HEK293 (cell line): ENCODE measurements around the gene VEPH1.
A peak's percentile ranks its signal among the peaks of the same experiment; 100 is the strongest.

Experiments
- AEBP2 ChIP-seq: fragments of 450-650 bp; formaldehyde crosslinking; IDR thresholded peaks from 2 replicates; pipeline ENCODE4 v1.5.1; 2016; ENCODE audit warnings: missing biosample characterization, missing genetic modification characterization, borderline replicate concordance
- BCL6B ChIP-seq: fragments of 450-650 bp; formaldehyde crosslinking; IDR thresholded peaks from 2 replicates; pipeline ENCODE4 v1.5.1; 2017; ENCODE audit warnings: missing biosample characterization, missing genetic modification characterization
- HOXA7 ChIP-seq: sonication (generic); formaldehyde crosslinking; IDR thresholded peaks from 2 replicates; pipeline ENCODE4 v1.8.1; 2022; ENCODE audit warnings: missing genetic modification reagents, borderline replicate concordance
- MEIS1 ChIP-seq: sonication (generic); formaldehyde crosslinking; IDR thresholded peaks from 2 replicates; pipeline ENCODE4 v1.8.1; 2022; ENCODE audit warnings: missing genetic modification reagents, mild to moderate bottlenecking, borderline replicate concordance
- MZF1 ChIP-seq: fragments of 450-650 bp; formaldehyde crosslinking; IDR thresholded peaks from 2 replicates; pipeline ENCODE4 v1.5.1; 2017; ENCODE audit warnings: missing biosample characterization, missing genetic modification characterization, borderline replicate concordance
- OVOL3 ChIP-seq: fragments of 450-650 bp; formaldehyde crosslinking; IDR thresholded peaks from 2 replicates; pipeline ENCODE4 v1.5.1; 2016; ENCODE audit warnings: missing biosample characterization, missing genetic modification characterization
- REPIN1 ChIP-seq: fragments of 450-650 bp; formaldehyde crosslinking; IDR thresholded peaks from 2 replicates; pipeline ENCODE4 v1.5.1; 2017; ENCODE audit warnings: missing biosample characterization, missing genetic modification characterization, low read depth
- ZBTB17 ChIP-seq: fragments of 450-650 bp; formaldehyde crosslinking; IDR thresholded peaks from 2 replicates; pipeline ENCODE4 v1.5.1; 2016; ENCODE audit warnings: missing biosample characterization, missing genetic modification characterization
- ZBTB20 ChIP-seq: fragments of 450-650 bp; formaldehyde crosslinking; IDR thresholded peaks from 2 replicates; pipeline ENCODE4 v1.5.1; 2016; ENCODE audit warnings: missing biosample characterization, missing genetic modification characterization
- ZBTB49 ChIP-seq: fragments of 450-650 bp; formaldehyde crosslinking; IDR thresholded peaks from 2 replicates; pipeline ENCODE4 v1.5.1; 2016; ENCODE audit warnings: missing biosample characterization, missing genetic modification characterization, low read depth
- ZFHX2 ChIP-seq: fragments of 450-650 bp; formaldehyde crosslinking; conservative IDR thresholded peaks from 2 replicates; pipeline ENCODE4 v1.5.1; 2016; ENCODE audit warnings: missing biosample characterization, missing genetic modification characterization
- ZNF10 ChIP-seq: fragments of 450-650 bp; formaldehyde crosslinking; IDR thresholded peaks from 2 replicates; pipeline ENCODE4 v1.5.1; 2017; ENCODE audit warnings: missing biosample characterization, missing genetic modification characterization
- ZNF112 ChIP-seq: fragments of 450-650 bp; formaldehyde crosslinking; IDR thresholded peaks from 2 replicates; pipeline ENCODE4 v1.5.0; 2017; ENCODE audit warnings: missing biosample characterization, missing genetic modification characterization
- ZNF133 ChIP-seq: fragments of 450-650 bp; formaldehyde crosslinking; IDR thresholded peaks from 2 replicates; pipeline ENCODE4 v1.5.1; 2016; ENCODE audit warnings: missing biosample characterization, missing genetic modification characterization
- ZNF140 ChIP-seq: fragments of 450-650 bp; formaldehyde crosslinking; IDR thresholded peaks from 2 replicates; pipeline ENCODE4 v1.5.1; 2016; ENCODE audit warnings: missing biosample characterization, missing genetic modification characterization
- ZNF155 ChIP-seq: fragments of 450-650 bp; formaldehyde crosslinking; IDR thresholded peaks from 2 replicates; pipeline ENCODE4 v1.5.1; 2016; ENCODE audit warnings: missing biosample characterization, missing genetic modification characterization
- ZNF18 ChIP-seq: fragments of 450-650 bp; formaldehyde crosslinking; IDR thresholded peaks from 2 replicates; pipeline ENCODE4 v1.5.1; 2016; ENCODE audit warnings: missing biosample characterization, missing genetic modification characterization
- ZNF19 ChIP-seq: fragments of 450-650 bp; formaldehyde crosslinking; IDR thresholded peaks from 2 replicates; pipeline ENCODE4; 2016; ENCODE audit warnings: missing biosample characterization, missing genetic modification characterization, low read depth
- ZNF202 ChIP-seq: fragments of 450-650 bp; formaldehyde crosslinking; IDR thresholded peaks from 2 replicates; pipeline ENCODE4 v1.5.1; 2016; ENCODE audit warnings: missing biosample characterization, missing genetic modification characterization, borderline replicate concordance
- ZNF214 ChIP-seq: fragments of 450-650 bp; formaldehyde crosslinking; IDR thresholded peaks from 2 replicates; pipeline ENCODE4 v1.5.1; 2017; ENCODE audit warnings: missing biosample characterization, mild to moderate bottlenecking, missing genetic modification characterization, borderline replicate concordance
- ZNF24 ChIP-seq: fragments of 450-650 bp; formaldehyde crosslinking; IDR thresholded peaks from 2 replicates; pipeline ENCODE4 v1.5.1; 2016; ENCODE audit warnings: missing biosample characterization, missing genetic modification characterization
- ZNF416 ChIP-seq: fragments of 450-650 bp; formaldehyde crosslinking; IDR thresholded peaks from 2 replicates; pipeline ENCODE4 v1.5.1; 2016; ENCODE audit warnings: missing biosample characterization, missing genetic modification characterization
- ZNF423 ChIP-seq: fragments of 450-650 bp; formaldehyde crosslinking; IDR thresholded peaks from 2 replicates; pipeline ENCODE4 v1.5.1; 2016; ENCODE audit warnings: missing biosample characterization, missing genetic modification characterization
- ZNF530 ChIP-seq: fragments of 450-650 bp; formaldehyde crosslinking; IDR thresholded peaks from 2 replicates; pipeline ENCODE4 v1.5.1; 2016; ENCODE audit warnings: low read depth, missing biosample characterization, missing genetic modification characterization
- ZNF555 ChIP-seq: fragments of 450-650 bp; formaldehyde crosslinking; conservative IDR thresholded peaks from 2 replicates; pipeline ENCODE4 v1.5.1; 2017; ENCODE audit warnings: missing biosample characterization, mild to moderate bottlenecking, missing genetic modification characterization, inconsistent platforms
- ZNF623 ChIP-seq: fragments of 450-650 bp; formaldehyde crosslinking; IDR thresholded peaks from 2 replicates; pipeline ENCODE4 v1.5.1; 2016; ENCODE audit warnings: missing biosample characterization, missing genetic modification characterization
- ZNF629 ChIP-seq: fragments of 450-650 bp; formaldehyde crosslinking; IDR thresholded peaks from 2 replicates; pipeline ENCODE4 v1.5.1; 2017; ENCODE audit warnings: missing biosample characterization, missing genetic modification characterization
- ZNF777 ChIP-seq: fragments of 450-650 bp; formaldehyde crosslinking; IDR thresholded peaks from 2 replicates; pipeline ENCODE4 v1.5.1; 2017; ENCODE audit warnings: missing biosample characterization, missing genetic modification characterization, borderline replicate concordance
- ZNF830 ChIP-seq: fragments of 450-650 bp; IDR thresholded peaks from 2 replicates; pipeline ENCODE4 v1.5.0; 2018; ENCODE audit warnings: missing biosample characterization, missing genetic modification characterization, low read depth, mild to moderate bottlenecking, moderate library complexity
- ZSCAN16 ChIP-seq: fragments of 450-650 bp; formaldehyde crosslinking; IDR thresholded peaks from 2 replicates; pipeline ENCODE4 v1.5.1; 2016; ENCODE audit warnings: missing biosample characterization, missing genetic modification characterization
- TF ChIP-seq, protein P1 (sequence below): fragments of 450-650 bp; formaldehyde crosslinking; IDR thresholded peaks from 2 replicates; pipeline ENCODE4 v1.5.1; 2017; ENCODE audit warnings: missing biosample characterization, missing genetic modification characterization

The VEPH1 gene

GRCh38 chr3:157438194-157438730 lies 65.0 kb downstream of the VEPH1 start (continued):
- TF ChIP-seq BCL6B (tag by site-specific recombination): no peak
- TF ChIP-seq ZNF112: no peak
- TF ChIP-seq ZNF555: no peak
- TF ChIP-seq OVOL3 (tag by site-specific recombination): 0 out of 2 replicates have a peak, but pooled peaks have one; percentile 2
- no peak for TF ChIP-seq ZNF530
- peak; percentile 1 for TF ChIP-seq ZNF24
- no peak for TF ChIP-seq MEIS1 (CRISPR knock-in tag)
- TF ChIP-seq ZNF202: no peak
- no peak for TF ChIP-seq ZNF133 (tag by site-specific recombination)
- TF ChIP-seq ZSCAN16: no peak
- no peak for TF ChIP-seq ZNF18 (tag by site-specific recombination)
- no peak for TF ChIP-seq ZNF155 (tag by site-specific recombination)
- TF ChIP-seq ZNF629 (tag by site-specific recombination): no peak; the same call in 1 of the 2 replicates
- TF ChIP-seq ZFHX2 (tag by site-specific recombination): no peak
- TF ChIP-seq, protein P1, sequence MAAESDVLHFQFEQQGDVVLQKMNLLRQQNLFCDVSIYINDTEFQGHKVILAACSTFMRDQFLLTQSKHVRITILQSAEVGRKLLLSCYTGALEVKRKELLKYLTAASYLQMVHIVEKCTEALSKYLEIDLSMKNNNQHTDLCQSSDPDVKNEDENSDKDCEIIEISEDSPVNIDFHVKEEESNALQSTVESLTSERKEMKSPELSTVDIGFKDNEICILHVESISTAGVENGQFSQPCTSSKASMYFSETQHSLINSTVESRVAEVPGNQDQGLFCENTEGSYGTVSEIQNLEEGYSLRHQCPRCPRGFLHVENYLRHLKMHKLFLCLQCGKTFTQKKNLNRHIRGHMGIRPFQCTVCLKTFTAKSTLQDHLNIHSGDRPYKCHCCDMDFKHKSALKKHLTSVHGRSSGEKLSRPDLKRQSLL (tag by site-specific recombination): no peak
- TF ChIP-seq ZBTB49 (tag by site-specific recombination): no peak
- TF ChIP-seq ZNF19 (tag by site-specific recombination): no peak
- 0 out of 2 replicates have a peak, but pooled peaks have one; percentile 4 for TF ChIP-seq ZNF777
- no peak for TF ChIP-seq REPIN1
- TF ChIP-seq AEBP2 (tag by site-specific recombination): no peak
- no peak for TF ChIP-seq ZNF416 (tag by site-specific recombination)
- TF ChIP-seq ZBTB17: no peak
- no peak for TF ChIP-seq ZNF830 (tag by site-specific recombination)
- TF ChIP-seq MZF1 (tag by site-specific recombination): peak; percentile 87
- no peak for TF ChIP-seq ZNF10 (tag by site-specific recombination)
- no peak for TF ChIP-seq ZBTB20
- TF ChIP-seq HOXA7 (CRISPR knock-in tag): no peak
- no peak for TF ChIP-seq ZNF423 (tag by site-specific recombination)
- no peak for TF ChIP-seq ZNF214
- no peak for TF ChIP-seq ZNF140
- no peak for TF ChIP-seq ZNF623
